Esophagus squamous epithelium (tissue), 4 donors: Measurements from ENCODE around the gene CDH13.

ENCODE experiments used
- POLR2A ChIP-seq, 4 donors: fragments of 450-650 bp; IDR thresholded peaks; one replicate each; pipeline ENCODE4 v1.6.1; 2017; ENCODE audit warnings: antibody characterized with exemption in 4 of 4, mild to moderate bottlenecking in 4 of 4, moderate library complexity in 3 of 4
- TF ChIP-seq, protein P1 (sequence below), 6 experiments: fragments of 450-650 bp in 4 of 6; fragments of 200-600 bp in 2 of 6; sonication (generic) in 2 of 6; IDR thresholded peaks; one replicate each; pipeline ENCODE4 v1.5.1; 2016 to 2019; ENCODE audit warnings: antibody characterized with exemption in 6 of 6, mild to moderate bottlenecking in 4 of 6, moderate library complexity in 4 of 6

DNA sequence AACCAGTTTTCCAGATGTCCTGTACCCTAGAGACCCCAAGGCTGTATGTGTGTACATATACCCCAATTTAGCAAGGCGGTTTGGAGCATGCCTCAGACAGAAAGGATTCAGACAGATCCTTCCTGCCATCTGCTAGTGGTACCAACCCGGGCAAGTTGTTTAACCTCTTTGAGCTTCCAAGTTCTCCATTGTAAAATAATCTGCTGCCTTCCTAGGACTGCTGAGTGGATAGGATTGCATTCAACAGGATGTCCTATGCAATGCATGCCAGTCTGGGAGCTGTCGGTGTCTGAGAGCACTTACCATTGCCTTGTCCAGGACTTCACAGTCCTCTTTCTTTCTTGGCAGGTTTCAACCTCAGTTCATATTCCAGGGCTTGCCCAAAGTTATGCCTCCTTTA is 1.9 kb downstream of the CDH13 start:
- TF ChIP-seq, protein P1, sequence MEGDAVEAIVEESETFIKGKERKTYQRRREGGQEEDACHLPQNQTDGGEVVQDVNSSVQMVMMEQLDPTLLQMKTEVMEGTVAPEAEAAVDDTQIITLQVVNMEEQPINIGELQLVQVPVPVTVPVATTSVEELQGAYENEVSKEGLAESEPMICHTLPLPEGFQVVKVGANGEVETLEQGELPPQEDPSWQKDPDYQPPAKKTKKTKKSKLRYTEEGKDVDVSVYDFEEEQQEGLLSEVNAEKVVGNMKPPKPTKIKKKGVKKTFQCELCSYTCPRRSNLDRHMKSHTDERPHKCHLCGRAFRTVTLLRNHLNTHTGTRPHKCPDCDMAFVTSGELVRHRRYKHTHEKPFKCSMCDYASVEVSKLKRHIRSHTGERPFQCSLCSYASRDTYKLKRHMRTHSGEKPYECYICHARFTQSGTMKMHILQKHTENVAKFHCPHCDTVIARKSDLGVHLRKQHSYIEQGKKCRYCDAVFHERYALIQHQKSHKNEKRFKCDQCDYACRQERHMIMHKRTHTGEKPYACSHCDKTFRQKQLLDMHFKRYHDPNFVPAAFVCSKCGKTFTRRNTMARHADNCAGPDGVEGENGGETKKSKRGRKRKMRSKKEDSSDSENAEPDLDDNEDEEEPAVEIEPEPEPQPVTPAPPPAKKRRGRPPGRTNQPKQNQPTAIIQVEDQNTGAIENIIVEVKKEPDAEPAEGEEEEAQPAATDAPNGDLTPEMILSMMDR (IDR thresholded peaks at IDR 0.05) = no peak
- no peak for TF ChIP-seq POLR2A (IDR thresholded peaks at IDR 0.05)
